K562 (cell line): ENCODE measurements around the gene COX7A2. TPM values are rescaled to one million over a fixed set of nuclear protein-coding genes. Genes with fewer than 3 reads are reported as not detected.

Experiments used
- ATAC-seq: fragments of 200-7000 bp; cut with Tn5 transposase; 3 replicates; pipeline ENCODE4 v1.9.1; 2020; ENCODE audit warnings: moderate library complexity
- BruUV-seq: library from RNA; stranded (reverse); fragments of 400-500 nt; replicated peaks from 2 replicates; lab custom pipeline; 2021; lab: Mats Ljungman, UMichigan
- CTCF ChIA-PET: fragments of 300-600 bp; formaldehyde crosslinking; extraction: SDS; loops from one replicate; lab custom pipeline; 2021; ENCODE audit warnings: low intra/inter-chr PET ratio; lab: Yijun Ruan, JAX
- POLR2A ChIA-PET: fragments of 300-600, 350-650 bp; sonication (Branson Sonifier 250); formaldehyde crosslinking; extraction: SDS; loops from one replicate; lab custom pipeline; 2021; ENCODE audit warnings: antibody characterized with exemption, inconsistent platforms; lab: Yijun Ruan, JAX
- DNase-seq, 4 experiments: peaks; one replicate each; pipeline versions ENCODE4 v3.0.0 to v3.0.0-alpha.2; 2011 to 2018; ENCODE audit warnings: low spot score in 3 of 4, mixed read lengths in 3 of 4; ENCODE audit errors: extremely low read depth in 1 of 4
- FAIRE-seq: peaks from 2 replicates; lab custom pipeline; 2011; peaks lifted over from hg19 to GRCh38; lab: Jason Lieb, UNC
- H2AFZ ChIP-seq: 2 replicates; pipeline ENCODE4 v1.6.0; 2011; ENCODE audit warnings: low read depth, low read length, control low read depth, inconsistent platforms
- H3K27ac ChIP-seq: fragments of 200-600 bp; 3 replicates; pipeline ENCODE4 v1.8.0; 2011; ENCODE audit warnings: low read depth, mild to moderate bottlenecking, control low read depth, inconsistent platforms, low read length, moderate library complexity, mixed read lengths; ENCODE audit errors: extremely low read depth
- H3K27me3 ChIP-seq, 2 experiments: fragments of 300-600 bp in 1 of 2; 2 replicates in 1 of 2; 3 replicates in 1 of 2; pipeline versions ENCODE4 v1.6.0 to v1.8.0; 2011; ENCODE audit warnings: inconsistent platforms in 2 of 2, low read length in 2 of 2, mild to moderate bottlenecking in 1 of 2, mixed read lengths in 1 of 2, moderate library complexity in 1 of 2; ENCODE audit not compliant: control insufficient read depth in 2 of 2, insufficient read depth in 2 of 2
- H3K36me3 ChIP-seq: fragments of 300-600 bp; 3 replicates; pipeline ENCODE4 v1.8.0; 2011; ENCODE audit warnings: mild to moderate bottlenecking, low read length, inconsistent platforms; ENCODE audit not compliant: control insufficient read depth, insufficient read depth
- H3K4me1 ChIP-seq, 2 experiments: fragments of 200-600 bp in 1 of 2; replicated peaks in 1 of 2; 2 replicates in 1 of 2; 3 replicates in 1 of 2; pipeline versions ENCODE4 v1.5.1 to v1.8.0; 2011; ENCODE audit warnings: inconsistent platforms in 2 of 2, low read length in 2 of 2, mild to moderate bottlenecking in 1 of 2, mixed read lengths in 1 of 2, moderate library complexity in 1 of 2; ENCODE audit not compliant: control insufficient read depth in 2 of 2, insufficient read depth in 2 of 2
- H3K4me2 ChIP-seq: 2 replicates; pipeline ENCODE4 v1.6.1; 2011; ENCODE audit warnings: low read length, control low read depth, inconsistent platforms, mixed read lengths; ENCODE audit not compliant: insufficient read depth
- H3K4me3 ChIP-seq: fragments of 200-600 bp; sonication (generic), shearing (Covaris generic); 2 replicates; pipeline ENCODE4 v1.5.1; 2016; ENCODE audit warnings: control low read depth, inconsistent platforms
- H3K79me2 ChIP-seq: fragments of 200-600 bp; 3 replicates; pipeline ENCODE4 v1.8.0; 2011; ENCODE audit warnings: low read length, inconsistent platforms; ENCODE audit not compliant: control insufficient read depth, insufficient read depth
- H3K9ac ChIP-seq, 2 experiments: 2 replicates each; pipeline versions ENCODE4 v1.6.0 to v1.6.1; 2011; ENCODE audit warnings: low read depth in 2 of 2, low read length in 2 of 2, control low read depth in 1 of 2, inconsistent platforms in 1 of 2, mild to moderate bottlenecking in 1 of 2, mixed read lengths in 1 of 2; ENCODE audit not compliant: insufficient read depth in 1 of 2
- H3K9me1 ChIP-seq: one replicate; pipeline ENCODE4 v1.6.0; 2011; ENCODE audit warnings: inconsistent platforms, mild to moderate bottlenecking, low read length, moderate library complexity; ENCODE audit not compliant: control insufficient read depth, insufficient read depth
- H3K9me3 ChIP-seq: replicated peaks from 2 replicates; pipeline ENCODE4 v1.5.1; 2011; ENCODE audit warnings: low read depth, low read length, inconsistent platforms; ENCODE audit not compliant: control insufficient read depth, insufficient read depth
- H4K20me1 ChIP-seq: replicated peaks from 2 replicates; pipeline ENCODE4 v1.6.1; 2011; ENCODE audit warnings: low read length, inconsistent platforms, mixed read lengths; ENCODE audit not compliant: control insufficient read depth, insufficient read depth
- ARID1B ChIP-seq: fragments of 450-650 bp; IDR thresholded peaks from 2 replicates; pipeline ENCODE4 v1.6.1; 2016; ENCODE audit warnings: antibody characterized with exemption, mild to moderate bottlenecking, inconsistent platforms
- FOXA1 ChIP-seq: fragments of 450-650 bp; IDR thresholded peaks from 2 replicates; pipeline ENCODE4 v1.6.1; 2016; ENCODE audit warnings: mild to moderate bottlenecking, borderline replicate concordance
- GABPB2 ChIP-seq: fragments of 250-450 bp; sonication (Bioruptor Pico); conservative IDR thresholded peaks from 2 replicates; pipeline ENCODE4 v1.5.1; 2021; ENCODE audit warnings: mild to moderate bottlenecking
- HDAC1 ChIP-seq, 2 experiments: fragments of 450-650 bp; IDR thresholded peaks; 2 replicates each; pipeline ENCODE4 v1.6.1; 2016 to 2017; ENCODE audit warnings: inconsistent platforms in 1 of 2, mild to moderate bottlenecking in 1 of 2, moderate library complexity in 1 of 2
- HINFP ChIP-seq: fragments of 450-650 bp; conservative IDR thresholded peaks from 2 replicates; pipeline ENCODE4 v1.6.1; 2016; ENCODE audit warnings: missing genetic modification characterization, low read depth, mild to moderate bottlenecking, control low read depth, missing compliant biosample characterization
- KAT2B ChIP-seq: IDR thresholded peaks from one replicate; pipeline ENCODE4 v1.6.1; 2012; ENCODE audit warnings: low read depth, mild to moderate bottlenecking, control low read depth, inconsistent platforms, low read length, moderate library complexity
- KDM1A ChIP-seq, 2 experiments: fragments of 450-650 bp; IDR thresholded peaks; 2 replicates each; pipeline ENCODE4 v1.6.1; 2016; ENCODE audit warnings: mild to moderate bottlenecking in 2 of 2
- MAZ ChIP-seq, 2 experiments: fragments of 450-650 bp in 1 of 2; sonication (generic) in 1 of 2; formaldehyde crosslinking; IDR thresholded peaks in 1 of 2; conservative IDR thresholded peaks in 1 of 2; 2 replicates each; pipeline versions ENCODE4 v1.4.0 to v1.5.0; 2020; ENCODE audit warnings: mild to moderate bottlenecking in 1 of 2, missing genetic modification reagents in 1 of 2
- MEF2A ChIP-seq: IDR thresholded peaks from 2 replicates; pipeline ENCODE4 v1.6.1; 2011; ENCODE audit warnings: low read depth, mild to moderate bottlenecking, low read length, moderate library complexity; ENCODE audit not compliant: control insufficient read depth
- SMAD2 ChIP-seq: fragments of 150-350 bp; IDR thresholded peaks from 2 replicates; pipeline ENCODE4 v1.6.1; 2014; ENCODE audit warnings: low read depth, mild to moderate bottlenecking, low read length
- ZNF143 ChIP-seq: sonication (generic); formaldehyde crosslinking; IDR thresholded peaks from 2 replicates; pipeline ENCODE4 v1.9.0; 2022; ENCODE audit warnings: mild to moderate bottlenecking, missing genetic modification reagents
- ZNF589 ChIP-seq: fragments of 200-800 bp; sonication (Bioruptor generic); IDR thresholded peaks from 2 replicates; pipeline ENCODE4 v1.6.1; 2016; ENCODE audit warnings: low read depth, missing genetic modification characterization, missing compliant biosample characterization
- WGBS: fragments of 100-300 bp; shearing (Covaris generic); methylation state at CpG from one replicate; pipeline ENCODE4 v1.1.6; 2016; ENCODE audit warnings: low coverage, mixed read lengths; ENCODE audit not compliant: insufficient coverage; ENCODE audit errors: missing lambda C conversion rate; 5-methylcytosine and 5-hydroxymethylcytosine counted together
- in situ Hi-C: fragments of 300-500 bp; cut with MboI; formaldehyde crosslinking; loops from 4 replicates; pipeline ENCODE4 v1.15.0; 2018; ENCODE audit warnings: inconsistent platforms, mixed read lengths
- intact Hi-C: fragments of 100-400 bp; cut with micrococcal nuclease; formaldehyde crosslinking; loops from 2 replicates; pipeline ENCODE4 v1.14.2; 2022
- polyA plus RNA-seq, 8 experiments: library from polyadenylated mRNA; depleted of rRNA in 4 of 8; stranded (reverse) in 5 of 8; unstranded in 3 of 8; fragments of >200 nt; fragmentation: Nextera tagmentation in 2 of 8; fragmentation: Illumina TruSeq in 1 of 8; extraction: Ambion mirVana in 2 of 8; extraction: Trizol in 1 of 8; gene quantifications; 2 replicates each; pipeline versions ENCODE4 v1.2.1 to v1.2.3, GENCODE V29; 2011 to 2014; ENCODE audit warnings: inconsistent platforms in 1 of 8, missing spikeins in 1 of 8
- total RNA-seq, 7 experiments: library from RNA; depleted of rRNA in 6 of 7; stranded (reverse); fragments of >200 nt in 6 of 7; fragmentation: Illumina TruSeq in 2 of 7; extraction: Trizol in 2 of 7; gene quantifications; 2 replicates each; pipeline versions ENCODE4 v1.2.1 to v1.2.3, GENCODE V29; 2011 to 2021; ENCODE audit warnings: low replicate concordance in 1 of 7

Gene COX7A2
- total and polyA plus RNA-seq, 9 of the 15 experiments (the other 6 are each of a cell fraction or from before 2014, with no cell fraction given) = 234 to 2,216 (median 585) TPM

DNA sequence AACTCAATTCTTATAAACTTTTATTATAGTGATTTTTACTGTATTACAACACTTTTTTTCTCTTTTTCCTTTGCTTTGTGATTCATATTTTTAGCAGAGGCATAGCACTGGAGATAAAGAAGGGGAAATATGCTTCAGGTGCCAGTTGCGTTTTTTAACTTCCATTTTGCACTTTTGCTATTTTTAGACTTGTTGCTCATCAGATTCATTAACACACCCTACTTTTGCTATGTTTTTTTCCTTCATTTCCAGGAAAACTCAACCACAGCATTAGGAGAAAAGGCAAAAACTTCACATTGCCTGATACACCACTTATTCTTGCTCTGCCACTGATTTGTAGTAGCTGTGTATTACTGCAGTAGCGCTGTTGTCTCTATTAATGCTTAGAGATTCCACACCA lies 49.0 kb upstream of the COX7A2 start:
- Histone ChIP-seq H3K9me1 (no peaks in the 10 kb centered on the region), H3K27ac (no peak overlapping the region), H3K4me2 (no peak overlapping the region), H3K4me3 (no peak overlapping the region), H3K4me1 (0 out of 5 replicates have a peak, but pooled peaks cover 0 to under 1% of the 10 kb centered on the region in 2 experiments), H3K27me3 (no peaks in the 10 kb centered on the region), H3K79me2 (peaks cover 8% of the 10 kb centered on the region), H4K20me1 (no peaks in the 10 kb centered on the region), H3K36me3 (no peaks in the 10 kb centered on the region), H3K9ac (no peak overlapping the region), H3K9me3 (no peaks in the 10 kb centered on the region), H2AFZ (no peak overlapping the region)
- ChIA-PET CTCF (no interaction called here), POLR2A (no interaction called here)
- no peak for ATAC-seq
- in situ Hi-C loops = loop anchor here (10.0 kb wide), 1 partner anchor 212 kb away; no protein-coding TSS in a partner anchor
- WGBS = 23% methylated on average over 2 of the region's 2 CpGs
- no TSS peak for BruUV-seq
- intact Hi-C loops = no loop called here
- DNase-seq = no peak
- no peak for FAIRE-seq
- TF ChIP-seq ZNF589 (CRISPR knock-in tag) (no peak), HDAC1 (IDR thresholded peaks at IDR 0.05) (0 out of 4 replicates have a peak, but pooled peaks of 1 of the 2 experiments have one; percentile 16), KDM1A (IDR thresholded peaks at IDR 0.05) (peak; percentile 12 to 39; a peak in 2 of 4 replicates), HINFP (tag) (no peak), MAZ (CRISPR knock-in tag; conservative IDR thresholded peaks at IDR 0.05 in 1 of 2, IDR thresholded peaks at IDR 0.05 in 1 of 2) (no peak), SMAD2 (no peak), FOXA1 (no peak), ZNF143 (CRISPR knock-in tag) (no peak), MEF2A (peak; percentile 71; the same call in 1 of the 2 replicates), ARID1B (0 out of 2 replicates have a peak, but pooled peaks have one; percentile 8), GABPB2 (no peak), KAT2B (no peak)
